HG03175 (cell line): ENCODE data around the gene SLC4A11.

ENCODE experiments used
- ATAC-seq: cut with Tn5 transposase; IDR thresholded peaks from one replicate; pipeline ENCODE4 v1.9.1; 2021; ENCODE audit warnings: mild to moderate bottlenecking, moderate library complexity; ENCODE audit not compliant: unreplicated experiment

Gene SLC4A11

GRCh38 chr20:3177746-3178485 is 61.1 kb downstream of the SLC4A11 start:
- no peak for ATAC-seq
